A549 (cell line): Measurements from ENCODE around the gene DSC2. TPM values are rescaled to one million over a fixed set of nuclear protein-coding genes. Genes with fewer than 3 reads are reported as not detected.

Experiments used
- ATAC-seq, 2 experiments: fragments of 200-7000 bp in 1 of 2; fragments of >200 bp in 1 of 2; cut with Nextera tagmentation in 1 of 2; cut with Tn5 transposase in 1 of 2; 3 replicates each; pipeline versions ENCODE4 v1.8.0 to v1.9.1; 2018 to 2020; ENCODE audit warnings: mild to moderate bottlenecking in 1 of 2, moderate library complexity in 1 of 2
- CTCF ChIA-PET: fragments of 300-600 bp; sonication (Branson Sonifier 250); formaldehyde crosslinking; extraction: SDS; loops from one replicate; lab custom pipeline; 2021; ENCODE audit warnings: antibody characterized with exemption, inconsistent platforms; lab: Yijun Ruan, JAX
- POLR2A ChIA-PET: fragments of 350-600 bp; formaldehyde crosslinking; extraction: SDS; loops from one replicate; lab custom pipeline; 2021; ENCODE audit warnings: antibody characterized with exemption, inconsistent platforms; lab: Yijun Ruan, JAX
- DNase-seq, 2 experiments: peaks; one replicate each; pipeline versions ENCODE4 v3.0.0 to v3.0.0-alpha.2; 2011 to 2016; ENCODE audit warnings: low read depth in 1 of 2, low spot score in 1 of 2
- FAIRE-seq: peaks from 2 replicates; lab custom pipeline; 2011; peaks lifted over from hg19 to GRCh38; lab: Jason Lieb, UNC
- H3K27ac ChIP-seq, 2 experiments: fragments of >200 bp; sonication (Bioruptor Twin); formaldehyde crosslinking; 3 replicates each; pipeline ENCODE4 v1.5.1; 2016 to 2017
- H3K4me1 ChIP-seq: fragments of >200 bp; sonication (Bioruptor Twin); formaldehyde crosslinking; 3 replicates; pipeline ENCODE4 v1.6.1; 2016
- H3K4me2 ChIP-seq: fragments of >200 bp; sonication (Bioruptor Twin); formaldehyde crosslinking; 3 replicates; pipeline ENCODE4 v1.6.1; 2016
- H3K4me3 ChIP-seq: fragments of >200 bp; sonication (Bioruptor Twin); formaldehyde crosslinking; 3 replicates; pipeline ENCODE4 v1.5.1; 2016
- H3K9me3 ChIP-seq: fragments of >200 bp; sonication (Bioruptor Twin); formaldehyde crosslinking; 3 replicates; pipeline ENCODE4 v1.6.1; 2016
- ATOH8 ChIP-seq: fragments of 250-450 bp; sonication (Bioruptor Pico); IDR thresholded peaks from 2 replicates; pipeline ENCODE4 v1.5.0; 2020; ENCODE audit warnings: low read depth, mild to moderate bottlenecking, moderate library complexity
- BCL3 ChIP-seq: fragments of >200 bp; sonication (Bioruptor Twin); formaldehyde crosslinking; IDR thresholded peaks from 3 replicates; pipeline ENCODE4 v1.6.1; 2016
- CBX2 ChIP-seq: fragments of 200-600 bp; sonication (generic); IDR thresholded peaks from 2 replicates; pipeline ENCODE4 v1.6.1; 2016; ENCODE audit warnings: low read depth, mild to moderate bottlenecking, borderline replicate concordance
- CHD2 ChIP-seq: fragments of 150-350 bp; IDR thresholded peaks from 2 replicates; pipeline ENCODE4 v1.6.1; 2014; ENCODE audit warnings: low read length; ENCODE audit not compliant: partially characterized antibody
- CHD4 ChIP-seq: fragments of 200-600 bp; sonication (generic); IDR thresholded peaks from 2 replicates; pipeline ENCODE4 v1.6.1; 2016; ENCODE audit warnings: antibody characterized with exemption, mild to moderate bottlenecking, borderline replicate concordance
- EHF ChIP-seq: fragments of 250-450 bp; sonication (Bioruptor Pico); IDR thresholded peaks from 2 replicates; pipeline ENCODE4 v1.5.0; 2020; ENCODE audit warnings: mild to moderate bottlenecking
- ESRRA ChIP-seq: fragments of 150-350 bp; IDR thresholded peaks from 2 replicates; pipeline ENCODE4 v1.6.1; 2014; ENCODE audit warnings: mild to moderate bottlenecking, low read length, borderline replicate concordance
- FOSL2 ChIP-seq, 2 experiments: fragments of 450-650 bp in 1 of 2; fragments of >200 bp in 1 of 2; sonication (Bioruptor Twin) in 1 of 2; formaldehyde crosslinking; IDR thresholded peaks; 2 replicates each; pipeline versions ENCODE4 v1.5.0 to v1.6.1; 2016 to 2020; ENCODE audit warnings: mild to moderate bottlenecking in 1 of 2, moderate library complexity in 1 of 2
- GATA3 ChIP-seq: IDR thresholded peaks from 2 replicates; pipeline ENCODE4 v1.6.1; 2012; ENCODE audit warnings: borderline replicate concordance
- HDAC2 ChIP-seq: fragments of 200-600 bp; sonication (generic); IDR thresholded peaks from 2 replicates; pipeline ENCODE4 v1.6.1; 2016
- HOXB5 ChIP-seq: fragments of 250-450 bp; sonication (Bioruptor Pico); IDR thresholded peaks from 2 replicates; pipeline ENCODE4 v1.5.0; 2020; ENCODE audit warnings: mild to moderate bottlenecking, moderate library complexity
- JUN ChIP-seq, 2 experiments: fragments of >200 bp; sonication (Bioruptor Twin); formaldehyde crosslinking; IDR thresholded peaks; 2 replicates in 1 of 2; 3 replicates in 1 of 2; pipeline ENCODE4 v1.6.1; 2016 to 2017
- KDM1A ChIP-seq: fragments of 200-600 bp; sonication (generic); IDR thresholded peaks from 2 replicates; pipeline ENCODE4 v1.6.1; 2016; ENCODE audit warnings: low read depth, mild to moderate bottlenecking
- MAZ ChIP-seq: fragments of 150-350 bp; IDR thresholded peaks from 2 replicates; pipeline ENCODE4 v1.6.1; 2014; ENCODE audit warnings: antibody characterized with exemption, low read depth, low read length, borderline replicate concordance
- MYC ChIP-seq: IDR thresholded peaks from 2 replicates; pipeline ENCODE4 v1.6.1; 2012; ENCODE audit warnings: mild to moderate bottlenecking, inconsistent platforms, low read length, improper control_type of control experiment, borderline replicate concordance
- NPAS2 ChIP-seq: fragments of 250-450 bp; sonication (Bioruptor Pico); IDR thresholded peaks from 2 replicates; pipeline ENCODE4 v1.8.0; 2022; ENCODE audit warnings: mild to moderate bottlenecking, moderate library complexity, borderline replicate concordance
- PHF8 ChIP-seq: fragments of 200-600 bp; sonication (generic); IDR thresholded peaks from 2 replicates; pipeline ENCODE4 v1.6.1; 2016; ENCODE audit warnings: low read depth, mild to moderate bottlenecking, antibody characterized with exemption, moderate library complexity, borderline replicate concordance
- RAD21 ChIP-seq, 2 experiments: fragments of >200 bp in 1 of 2; sonication (Bioruptor Twin) in 1 of 2; formaldehyde crosslinking in 1 of 2; IDR thresholded peaks in 1 of 2; conservative IDR thresholded peaks in 1 of 2; 2 replicates in 1 of 2; 3 replicates in 1 of 2; pipeline ENCODE4 v1.6.1; 2012 to 2018; ENCODE audit warnings: inconsistent platforms in 1 of 2
- RCOR1 ChIP-seq: fragments of 150-350 bp; IDR thresholded peaks from 2 replicates; pipeline ENCODE4 v1.6.1; 2014; ENCODE audit warnings: antibody characterized with exemption, low read length, low read depth
- TFCP2L1 ChIP-seq: fragments of 250-450 bp; sonication (Bioruptor Pico); IDR thresholded peaks from 2 replicates; pipeline ENCODE4 v1.5.0; 2021; ENCODE audit warnings: mild to moderate bottlenecking
- ZC3H11A ChIP-seq: fragments of 450-650 bp; IDR thresholded peaks from 2 replicates; pipeline ENCODE4 v1.6.1; 2014; ENCODE audit warnings: antibody characterized with exemption, mild to moderate bottlenecking
- ZNF302 ChIP-seq: fragments of 250-450 bp; sonication (Bioruptor Pico); IDR thresholded peaks from 2 replicates; pipeline ENCODE4 v1.9.0; 2021; ENCODE audit warnings: inconsistent platforms, mild to moderate bottlenecking, moderate library complexity
- WGBS: methylation state at CpG from one replicate; pipeline ENCODE4 v1.1.6; 2017; ENCODE audit errors: missing lambda C conversion rate; 5-methylcytosine and 5-hydroxymethylcytosine counted together
- polyA plus RNA-seq, 4 experiments: library from polyadenylated mRNA; depleted of rRNA in 3 of 4; stranded (reverse); fragments of >200 nt; fragmentation: RNase III in 1 of 4; extraction: RNeasy Plus Mini Kit Qiagen cat#74134 plus additional on column Dnase treatment in 1 of 4; gene quantifications; 2 replicates in 3 of 4; 3 replicates in 1 of 4; pipeline ENCODE4 v1.2.3, GENCODE V29; 2011 to 2017
- TF ChIP-seq, protein P1 (sequence below): fragments of 250-450 bp; sonication (Bioruptor Pico); IDR thresholded peaks from 2 replicates; pipeline ENCODE4 v1.5.0; 2021; ENCODE audit warnings: mild to moderate bottlenecking, moderate library complexity, borderline replicate concordance
- TF ChIP-seq, protein P2 (sequence below): fragments of 150-350 bp; IDR thresholded peaks from 2 replicates; pipeline ENCODE4 v1.6.1; 2014; ENCODE audit warnings: low read depth, mild to moderate bottlenecking, low read length
- TF ChIP-seq, protein P3 (sequence below): IDR thresholded peaks from 2 replicates; pipeline ENCODE4 v1.6.1; 2012

The DSC2 gene
- polyA plus RNA-seq, 2 of the 4 experiments (the other 2 are of a cell fraction): 0.63 to 2.0 TPM

DNA sequence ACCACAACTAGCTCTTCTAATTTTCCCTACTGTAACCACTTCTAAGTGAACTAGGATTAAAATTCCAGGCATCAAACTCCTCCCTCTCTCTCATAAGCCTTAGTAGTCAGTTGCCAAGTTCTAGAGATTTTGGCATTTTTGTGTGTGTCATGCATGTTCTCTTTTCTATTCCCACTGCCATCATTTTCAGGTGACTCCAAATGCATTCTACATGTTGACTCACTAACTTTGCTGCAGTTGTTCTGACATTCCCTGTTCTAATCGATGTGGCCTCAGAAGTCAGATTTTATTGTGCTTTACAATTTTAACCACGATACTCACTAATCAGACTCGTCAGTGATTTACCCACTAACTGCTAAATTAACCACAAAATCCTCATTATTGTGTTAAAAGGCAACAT lies 47.1 kb upstream of the DSC2 start (continued):
- TF ChIP-seq CHD4: no peak
- no peak for TF ChIP-seq ATOH8

GRCh38 chr18:31148600-31148999 lies 46.4 kb upstream of the DSC2 start:
- Histone ChIP-seq H3K4me2 (no peak overlapping the region), H3K27ac (no peak overlapping the region), H3K4me1 (no peaks in the 10 kb centered on the region), H3K9me3 (no peaks in the 10 kb centered on the region), H3K4me3 (no peak overlapping the region)
- WGBS: 43% methylated on average over 3 of the region's 3 CpGs
- ATAC-seq (no peak), FAIRE-seq (no peak), DNase-seq (no peak)
- POLR2A ChIA-PET: no interaction called here
- CTCF ChIA-PET: no interaction called here
- TF ChIP-seq NPAS2 (CRISPR knock-in tag): no peak
- TF ChIP-seq, protein P1, sequence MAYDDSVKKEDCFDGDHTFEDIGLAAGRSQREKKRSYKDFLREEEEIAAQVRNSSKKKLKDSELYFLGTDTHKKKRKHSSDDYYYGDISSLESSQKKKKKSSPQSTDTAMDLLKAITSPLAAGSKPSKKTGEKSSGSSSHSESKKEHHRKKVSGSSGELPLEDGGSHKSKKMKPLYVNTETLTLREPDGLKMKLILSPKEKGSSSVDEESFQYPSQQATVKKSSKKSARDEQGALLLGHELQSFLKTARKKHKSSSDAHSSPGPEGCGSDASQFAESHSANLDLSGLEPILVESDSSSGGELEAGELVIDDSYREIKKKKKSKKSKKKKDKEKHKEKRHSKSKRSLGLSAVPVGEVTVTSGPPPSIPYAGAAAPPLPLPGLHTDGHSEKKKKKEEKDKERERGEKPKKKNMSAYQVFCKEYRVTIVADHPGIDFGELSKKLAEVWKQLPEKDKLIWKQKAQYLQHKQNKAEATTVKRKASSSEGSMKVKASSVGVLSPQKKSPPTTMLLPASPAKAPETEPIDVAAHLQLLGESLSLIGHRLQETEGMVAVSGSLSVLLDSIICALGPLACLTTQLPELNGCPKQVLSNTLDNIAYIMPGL: no peak
- TF ChIP-seq HDAC2: no peak
- TF ChIP-seq KDM1A: no peak
- TF ChIP-seq TFCP2L1 (CRISPR knock-in tag): no peak
- TF ChIP-seq GATA3: no peak
- TF ChIP-seq CHD2: no peak
- TF ChIP-seq BCL3: no peak
- TF ChIP-seq ZNF302 (CRISPR knock-in tag): no peak
- TF ChIP-seq HOXB5 (CRISPR knock-in tag): no peak
- no peak for TF ChIP-seq ZC3H11A
- no peak for TF ChIP-seq JUN (IDR thresholded peaks at IDR 0.05)
- TF ChIP-seq CBX2: no peak
- no peak for TF ChIP-seq RCOR1
- TF ChIP-seq PHF8: no peak
- TF ChIP-seq RAD21 (conservative IDR thresholded peaks at IDR 0.05 in 1 of 2, IDR thresholded peaks at IDR 0.05 in 1 of 2): no peak
- no peak for TF ChIP-seq ESRRA
- TF ChIP-seq EHF: no peak

GRCh38 chr18:31146809-31147208 lies 44.6 kb upstream of the DSC2 start:
- Histone ChIP-seq H3K27ac (no peak overlapping the region), H3K4me1 (no peaks in the 10 kb centered on the region), H3K4me2 (no peak overlapping the region), H3K4me3 (no peak overlapping the region), H3K9me3 (no peaks in the 10 kb centered on the region)
- CTCF ChIA-PET: no interaction called here
- ATAC-seq (no peak), DNase-seq (no peak), FAIRE-seq (no peak)
- POLR2A ChIA-PET: no interaction called here
- TF ChIP-seq, protein P2, sequence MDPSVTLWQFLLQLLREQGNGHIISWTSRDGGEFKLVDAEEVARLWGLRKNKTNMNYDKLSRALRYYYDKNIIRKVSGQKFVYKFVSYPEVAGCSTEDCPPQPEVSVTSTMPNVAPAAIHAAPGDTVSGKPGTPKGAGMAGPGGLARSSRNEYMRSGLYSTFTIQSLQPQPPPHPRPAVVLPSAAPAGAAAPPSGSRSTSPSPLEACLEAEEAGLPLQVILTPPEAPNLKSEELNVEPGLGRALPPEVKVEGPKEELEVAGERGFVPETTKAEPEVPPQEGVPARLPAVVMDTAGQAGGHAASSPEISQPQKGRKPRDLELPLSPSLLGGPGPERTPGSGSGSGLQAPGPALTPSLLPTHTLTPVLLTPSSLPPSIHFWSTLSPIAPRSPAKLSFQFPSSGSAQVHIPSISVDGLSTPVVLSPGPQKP: no peak
- TF ChIP-seq MAZ (no peak), NPAS2 (CRISPR knock-in tag) (no peak), FOSL2 (IDR thresholded peaks at IDR 0.05) (no peak), FOSL2 (CRISPR knock-in tag; IDR thresholded peaks at IDR 0.05) (no peak), MYC (no peak), GATA3 (no peak), JUN (IDR thresholded peaks at IDR 0.05) (no peak)
- TF ChIP-seq, protein P3, sequence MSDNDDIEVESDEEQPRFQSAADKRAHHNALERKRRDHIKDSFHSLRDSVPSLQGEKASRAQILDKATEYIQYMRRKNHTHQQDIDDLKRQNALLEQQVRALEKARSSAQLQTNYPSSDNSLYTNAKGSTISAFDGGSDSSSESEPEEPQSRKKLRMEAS: no peak
